Hematopoietic multipotent progenitor cell treated with erythropoietin and hydrocortisone succinate and interleukin-3 and kit ligand, for 4 days (in vitro differentiated cells): ENCODE results near the gene LSM5.

ENCODE experiments used
- DNase-seq: peaks from one replicate; pipeline ENCODE4 v3.0.0-alpha.2; 2015

The LSM5 gene

DNA sequence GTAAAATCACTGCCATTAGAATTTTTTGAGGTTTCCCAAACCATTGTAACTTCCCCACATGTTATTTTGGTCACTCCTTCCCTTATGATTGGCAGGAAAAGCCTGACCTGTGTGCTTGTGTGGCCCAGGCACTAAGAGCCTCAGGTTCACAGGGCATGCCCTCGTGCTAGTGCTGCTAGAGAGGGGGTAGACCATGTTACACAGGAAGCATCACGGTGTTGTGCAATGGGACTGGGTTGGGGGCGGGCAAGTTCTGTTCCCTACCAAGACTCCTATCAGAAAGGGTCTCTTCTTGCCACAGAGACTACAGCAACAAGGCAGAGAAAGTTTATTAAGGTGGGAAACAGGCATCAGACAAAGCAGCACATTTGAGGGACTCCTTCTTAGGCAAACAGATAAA is 32.2 kb downstream of the LSM5 start:
- DNase-seq, result peak; percentile 8

DNA sequence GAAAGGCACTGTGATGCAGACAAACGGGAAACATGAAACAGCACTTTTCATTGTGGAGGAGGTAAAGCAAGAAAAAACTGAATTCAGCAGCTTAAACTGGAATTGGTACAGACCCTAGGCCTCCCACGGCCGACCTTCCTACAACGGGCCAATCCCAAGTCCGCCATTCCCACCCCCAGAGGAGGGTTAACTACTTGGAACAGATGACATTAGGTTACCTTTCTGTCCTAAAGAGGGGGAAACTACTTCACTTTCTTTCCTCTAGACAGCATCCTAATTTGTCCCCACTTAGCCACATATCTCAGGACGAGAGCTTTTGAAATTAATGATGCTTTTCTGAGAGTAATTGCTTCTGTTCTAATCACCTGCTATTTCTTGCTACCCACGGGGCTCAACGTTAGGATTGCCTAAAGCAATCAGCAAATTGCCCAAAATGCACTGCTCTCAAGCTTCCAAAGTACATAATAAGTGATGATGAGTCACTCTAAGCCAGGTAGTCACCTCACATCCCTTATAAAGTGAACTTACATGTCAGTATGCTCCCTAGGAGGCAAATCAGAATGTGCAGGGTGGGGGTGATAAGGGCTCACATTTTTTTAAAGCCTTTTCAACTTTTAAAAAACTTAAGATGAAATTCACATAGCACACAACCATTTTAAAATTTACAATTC is 36.7 kb downstream of the LSM5 start:
- DNase-seq, result no peak

DNA sequence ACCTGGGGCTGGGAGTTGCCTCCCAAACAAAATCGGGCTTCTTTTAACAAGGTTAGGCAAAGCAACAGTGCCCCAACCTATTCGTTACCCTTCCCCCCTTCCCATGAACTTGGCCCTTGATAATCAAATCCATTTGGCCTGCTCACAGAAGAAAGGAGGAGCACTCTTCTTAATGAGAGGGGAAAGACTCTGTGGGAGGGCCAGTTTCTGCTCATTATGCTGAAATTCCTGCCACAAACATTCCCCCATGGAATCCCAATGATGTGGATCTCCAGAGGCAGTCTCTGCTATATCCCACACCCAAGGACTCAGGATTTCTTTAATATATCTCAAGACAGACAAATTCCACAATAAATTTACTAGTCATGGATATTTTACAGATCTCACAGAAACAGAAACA is 43.0 kb downstream of the LSM5 start:
- no peak for DNase-seq

DNA sequence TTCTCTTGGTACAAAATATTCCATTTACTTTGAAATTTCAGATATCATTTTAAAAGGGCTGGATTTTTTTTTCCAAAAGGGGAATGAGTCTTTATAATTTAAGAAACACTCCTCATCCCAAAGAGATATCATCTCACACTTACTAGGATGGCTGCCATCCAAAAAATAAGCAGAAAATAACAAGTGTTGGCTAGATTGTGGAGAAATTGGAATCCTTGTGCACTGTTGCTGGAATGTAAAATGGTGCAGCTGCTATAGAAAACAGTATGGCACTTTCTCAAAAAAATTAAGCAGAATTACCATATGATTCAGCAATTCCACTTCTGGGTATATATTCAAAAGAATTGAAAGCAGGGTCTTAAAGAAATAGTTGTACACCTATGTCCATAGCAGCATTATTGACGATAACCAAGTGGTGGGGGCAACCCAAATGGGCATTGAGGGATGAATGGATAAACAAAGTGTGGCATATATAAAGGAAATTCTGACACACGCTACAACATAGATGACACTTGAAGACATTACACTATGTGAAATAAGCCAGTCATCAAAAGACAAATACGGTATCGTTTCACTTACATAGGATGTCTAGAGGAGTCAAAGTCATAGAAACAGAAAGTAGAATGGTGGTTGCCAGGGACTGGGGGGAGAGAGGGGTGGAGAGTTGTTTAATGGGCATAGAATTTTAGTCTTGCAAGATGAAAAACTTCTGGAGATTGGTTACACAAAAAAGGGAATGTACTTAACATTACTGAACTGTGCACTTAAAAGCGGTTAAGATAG is 53.8 kb downstream of the LSM5 start:
- DNase-seq, result no peak
